ENCODE results near the gene ULK4.

Gene ULK4

DNA sequence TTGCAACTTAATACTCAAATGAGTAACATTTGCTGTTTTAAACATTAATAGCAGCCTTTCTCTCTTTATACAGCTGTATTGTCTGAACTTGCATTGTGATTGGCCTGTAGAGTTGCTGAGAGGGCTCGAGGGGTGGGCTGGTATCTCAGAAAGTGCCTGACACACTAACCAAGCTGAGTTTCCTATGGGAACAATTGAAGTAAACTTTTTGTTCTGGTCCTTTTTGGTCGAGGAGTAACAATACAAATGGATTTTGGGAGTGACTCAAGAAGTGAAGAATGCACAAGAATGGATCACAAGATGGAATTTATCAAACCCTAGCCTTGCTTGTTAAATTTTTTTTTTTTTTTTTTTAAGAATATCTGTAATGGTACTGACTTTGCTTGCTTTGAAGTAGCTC lies 722.3 kb downstream of the ULK4 start:
- no peak for DNase-seq (ENCODE audit: low read depth in 1 of 2, low spot score in 1 of 2)

DNA sequence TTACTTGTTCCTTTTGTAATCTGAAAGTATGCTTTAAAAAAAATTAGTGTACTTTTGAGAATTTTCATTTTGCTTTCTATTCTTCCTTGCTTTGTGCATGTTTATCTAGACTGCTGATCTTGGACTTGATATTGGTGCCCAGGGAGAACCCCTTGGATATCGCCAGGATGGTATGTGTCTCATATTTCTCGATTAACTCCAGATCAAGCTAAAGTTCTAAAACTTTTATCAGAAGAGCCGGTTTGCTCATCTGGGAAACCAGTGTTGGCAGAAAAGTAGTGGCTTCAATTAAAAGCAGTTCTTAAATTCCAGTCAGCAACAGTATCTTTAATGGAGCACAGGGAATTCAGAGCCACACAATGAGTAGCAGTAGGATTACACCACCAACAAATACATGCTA lies 724.0 kb downstream of the ULK4 start:
- DNase-seq (ENCODE audit: low read depth in 1 of 2, low spot score in 1 of 2): no peak

DNA sequence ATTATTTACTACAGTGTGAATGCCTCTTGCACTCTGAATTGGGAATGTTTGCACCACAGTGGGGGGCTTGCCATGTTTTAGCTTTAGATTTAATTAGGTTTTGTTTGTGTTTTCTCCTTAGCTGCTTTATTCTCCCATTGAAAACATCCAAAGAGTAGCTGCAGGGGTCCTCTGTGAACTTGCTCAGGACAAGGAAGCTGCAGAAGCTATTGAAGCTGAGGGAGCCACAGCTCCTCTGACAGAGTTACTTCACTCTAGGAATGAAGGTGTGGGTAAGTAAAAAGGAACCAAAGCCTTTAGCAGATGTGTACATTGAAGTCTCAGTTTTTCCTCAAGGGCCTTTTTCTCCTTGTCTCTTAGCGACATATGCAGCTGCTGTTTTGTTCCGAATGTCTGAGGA lies 725.7 kb downstream of the ULK4 start:
- DNase-seq (ENCODE audit: low read depth in 1 of 2, low spot score in 1 of 2): no peak

DNA sequence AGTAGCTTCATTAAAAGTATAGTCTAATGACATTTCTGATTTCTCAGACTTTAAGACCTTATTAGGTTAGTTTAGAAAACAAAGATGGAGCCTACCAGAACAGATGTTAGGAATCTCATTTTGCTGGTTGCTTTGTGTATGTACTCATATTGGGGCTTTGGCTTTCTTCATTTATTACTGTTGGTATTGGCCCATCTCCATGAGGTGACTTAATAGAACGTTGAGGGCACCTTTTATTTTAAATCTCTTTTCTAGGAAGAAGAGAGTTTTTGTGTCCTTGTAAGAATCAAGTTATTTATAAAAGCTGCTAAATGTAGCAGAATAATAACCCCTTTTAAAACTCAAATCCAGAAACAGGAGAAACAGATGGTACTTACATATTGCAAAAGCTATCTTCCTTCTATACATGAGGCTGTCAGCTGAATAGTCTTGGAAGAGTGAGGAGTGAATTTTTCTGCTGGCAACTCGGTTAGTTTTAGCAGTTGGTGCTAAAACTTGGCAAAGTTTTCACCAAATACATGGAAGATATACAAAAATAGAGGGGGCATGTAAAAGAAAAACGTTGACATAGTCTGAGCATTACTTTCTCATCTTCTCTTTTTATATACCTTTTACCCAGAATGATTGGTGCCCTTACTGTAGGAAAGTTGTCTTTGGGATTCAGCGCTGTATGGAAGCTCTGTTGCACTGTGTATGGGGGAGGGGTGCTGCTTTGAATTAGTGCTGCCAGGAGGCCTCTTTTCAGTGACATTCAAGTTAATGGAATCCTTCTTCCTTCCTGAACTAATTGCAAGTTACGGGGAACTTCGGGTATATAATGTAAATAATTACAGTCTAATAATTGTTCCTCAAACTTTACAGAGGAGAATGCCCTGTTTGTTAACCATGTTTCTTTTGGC lies 726.8 kb downstream of the ULK4 start:
- no peak for DNase-seq (ENCODE audit: low read depth in 1 of 2, low spot score in 1 of 2)

DNA sequence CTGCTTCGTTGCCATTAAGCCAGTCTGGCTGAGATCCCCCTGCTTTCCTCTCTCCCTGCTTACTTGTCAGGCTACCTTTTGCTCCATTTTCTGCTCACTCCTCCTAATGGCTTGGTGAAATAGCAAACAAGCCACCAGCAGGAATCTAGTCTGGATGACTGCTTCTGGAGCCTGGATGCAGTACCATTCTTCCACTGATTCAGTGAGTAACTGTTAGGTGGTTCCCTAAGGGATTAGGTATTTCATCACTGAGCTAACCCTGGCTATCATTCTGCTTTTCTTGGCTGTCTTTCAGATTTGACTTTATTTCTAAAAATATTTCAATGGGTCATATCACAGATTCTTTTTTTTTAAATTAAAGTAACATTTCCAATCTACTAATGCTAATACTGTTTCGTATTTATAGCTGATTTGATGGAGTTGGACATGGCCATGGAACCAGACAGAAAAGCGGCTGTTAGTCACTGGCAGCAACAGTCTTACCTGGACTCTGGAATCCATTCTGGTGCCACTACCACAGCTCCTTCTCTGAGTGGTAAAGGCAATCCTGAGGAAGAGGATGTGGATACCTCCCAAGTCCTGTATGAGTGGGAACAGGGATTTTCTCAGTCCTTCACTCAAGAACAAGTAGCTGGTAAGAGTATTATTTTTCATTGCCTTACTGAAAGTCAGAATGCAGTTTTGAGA lies 737.6 kb downstream of the ULK4 start:
- DNase-seq (ENCODE audit: low read depth in 1 of 2, low spot score in 1 of 2): no peak

DNA sequence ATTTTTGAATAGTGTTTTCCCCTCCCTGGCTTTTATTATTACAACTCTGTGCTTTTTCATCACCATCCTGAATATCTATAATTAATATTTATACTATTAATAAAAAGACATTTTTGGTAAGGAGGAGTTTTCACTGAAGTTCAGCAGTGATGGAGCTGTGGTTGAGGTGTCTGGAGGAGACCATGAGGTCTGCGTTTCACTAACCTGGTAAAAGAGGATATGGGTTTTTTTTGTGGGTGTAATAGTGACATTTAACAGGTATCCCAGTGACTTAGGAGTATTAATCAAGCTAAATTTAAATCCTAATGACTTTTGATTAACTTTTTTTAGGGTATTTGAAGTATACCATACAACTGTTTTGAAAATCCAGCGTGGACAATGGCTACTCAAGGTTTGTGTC lies 738.2 kb downstream of the ULK4 start:
- no peak for DNase-seq (ENCODE audit: low read depth in 1 of 2, low spot score in 1 of 2)

DNA sequence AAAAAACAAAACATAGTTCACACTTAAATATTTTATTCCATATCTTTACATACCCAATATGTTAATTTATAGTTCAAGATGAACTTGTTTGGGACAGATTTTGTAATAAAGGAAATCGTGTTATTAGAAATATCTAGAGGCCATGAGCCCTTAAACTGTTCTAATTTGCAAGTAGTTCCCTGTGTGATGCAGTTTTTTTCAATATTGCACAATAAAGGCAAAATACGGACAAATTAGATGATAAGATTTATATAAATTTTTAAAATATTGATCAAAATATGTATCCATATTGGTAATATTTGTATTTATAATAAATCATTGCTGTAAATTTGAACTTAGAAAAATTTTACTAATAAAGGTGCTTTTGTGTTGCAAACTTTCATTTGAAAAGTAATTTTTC lies 738.8 kb downstream of the ULK4 start:
- no peak for DNase-seq (ENCODE audit: low read depth in 1 of 2, low spot score in 1 of 2)

DNA sequence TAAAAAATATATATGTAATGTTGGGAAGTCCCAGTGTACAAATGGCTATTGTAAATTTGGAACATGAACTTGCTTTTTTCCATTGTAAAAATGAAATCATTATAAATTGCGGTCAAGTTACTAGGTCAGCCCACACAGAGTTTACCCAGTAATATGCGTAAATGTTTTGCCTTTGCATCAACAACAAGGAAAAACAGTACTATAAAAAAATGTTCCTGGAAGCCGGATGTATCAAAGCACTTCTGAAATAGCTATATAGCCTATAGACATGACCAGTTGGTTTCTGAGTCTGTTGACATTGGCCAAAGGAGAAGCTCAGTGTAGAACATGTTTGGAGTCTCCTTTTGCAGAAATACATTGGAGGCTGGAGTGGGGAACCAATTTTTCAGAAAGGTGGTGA lies 739.4 kb downstream of the ULK4 start:
- DNase-seq (ENCODE audit: low read depth in 1 of 2, low spot score in 1 of 2): no peak

DNA sequence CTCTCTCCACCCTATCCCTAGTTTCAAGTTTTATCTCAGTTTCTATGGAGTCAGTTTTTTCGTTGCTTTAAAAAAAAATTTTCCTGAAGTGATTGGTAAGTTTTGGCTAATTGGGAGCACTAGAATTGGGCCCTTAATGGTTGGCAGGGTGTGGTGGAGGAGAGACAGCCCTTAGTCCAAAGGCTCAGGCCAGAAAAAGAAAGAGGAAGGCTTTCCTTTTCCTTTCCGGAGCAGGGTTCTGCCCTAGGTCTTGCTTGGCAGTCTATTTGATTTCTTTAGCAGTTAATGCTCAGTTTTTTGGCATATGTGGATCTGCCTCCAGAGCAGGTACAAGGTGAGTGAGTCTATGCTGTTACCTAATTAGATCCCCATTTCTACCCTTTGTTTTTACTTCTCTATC lies 739.9 kb downstream of the ULK4 start:
- no peak for DNase-seq (ENCODE audit: low read depth in 1 of 2, low spot score in 1 of 2)

DNA sequence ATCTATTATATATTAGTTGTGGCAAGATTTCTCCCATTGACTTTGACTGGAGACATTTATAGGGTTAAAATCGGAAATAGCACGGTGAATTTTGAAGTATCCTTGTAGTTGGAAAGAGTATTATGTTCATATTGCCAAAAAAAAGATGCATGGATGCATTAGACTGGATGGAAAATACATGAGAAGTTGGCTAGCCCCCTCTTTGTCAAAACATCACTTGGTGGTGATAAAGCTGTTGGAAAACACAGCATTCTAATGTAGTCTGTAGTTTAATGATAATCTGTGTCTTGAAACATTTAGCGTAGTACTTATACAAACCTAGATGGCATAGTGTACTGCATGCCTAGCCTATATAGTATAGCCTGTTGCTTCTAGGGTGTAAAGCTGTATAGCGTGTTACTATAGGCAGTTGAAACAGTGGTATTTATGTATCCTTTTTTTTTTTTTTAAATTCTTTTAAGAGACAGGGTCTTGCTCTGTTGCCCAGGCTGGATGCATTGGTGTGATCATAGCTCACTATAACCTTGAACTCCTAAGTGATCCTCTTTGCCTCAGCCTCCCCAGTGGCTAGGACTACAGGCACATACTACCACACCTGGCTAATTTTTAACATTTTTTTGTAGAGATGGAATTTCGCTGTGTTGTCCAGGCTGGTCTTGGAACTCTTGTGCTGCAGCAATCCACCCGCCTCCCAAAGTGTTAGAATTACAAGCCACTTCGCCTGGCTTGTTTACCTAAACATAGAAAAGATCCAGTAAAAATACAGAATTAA lies 740.8 kb downstream of the ULK4 start:
- DNase-seq (ENCODE audit: low read depth in 1 of 2, low spot score in 1 of 2): no peak

DNA sequence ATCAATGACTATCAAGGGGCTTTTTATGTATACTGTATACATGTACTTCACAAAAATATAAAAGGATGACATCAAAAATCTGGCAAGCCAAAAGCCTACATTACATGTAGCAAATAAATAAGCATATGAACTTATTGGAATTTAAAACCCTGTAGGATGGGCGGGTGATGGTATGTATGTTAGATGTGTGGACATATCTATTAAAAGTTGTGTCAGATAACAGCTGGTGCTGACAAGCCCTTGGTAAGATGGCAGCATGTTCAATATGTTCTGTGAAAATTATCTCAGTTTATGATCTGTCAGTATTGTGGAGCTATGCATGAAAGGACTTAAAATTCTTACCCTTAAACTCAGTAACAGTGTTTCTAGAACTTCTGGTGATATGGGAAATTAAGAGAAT lies 742.5 kb downstream of the ULK4 start:
- DNase-seq (ENCODE audit: low read depth in 1 of 2, low spot score in 1 of 2): no peak

DNA sequence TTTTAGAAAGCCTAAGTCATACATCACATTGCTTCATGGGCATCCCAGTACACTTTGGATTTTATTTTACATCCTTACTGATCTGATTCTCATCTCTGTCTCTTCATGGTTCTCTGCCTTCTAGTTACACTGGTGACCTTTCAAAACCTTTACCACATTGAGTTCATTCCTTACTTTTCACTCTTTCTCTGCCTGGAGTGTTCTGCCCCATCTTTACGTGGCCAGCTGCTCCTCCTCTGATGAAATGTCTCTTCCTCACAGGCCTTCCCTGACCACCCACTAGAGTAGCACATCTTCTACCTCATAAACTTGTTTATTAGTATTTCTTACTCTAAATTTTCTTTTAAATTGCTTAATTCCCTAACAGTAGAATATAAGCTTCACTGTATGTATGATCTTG lies 744.9 kb downstream of the ULK4 start:
- DNase-seq (ENCODE audit: low read depth in 1 of 2, low spot score in 1 of 2): no peak

DNA sequence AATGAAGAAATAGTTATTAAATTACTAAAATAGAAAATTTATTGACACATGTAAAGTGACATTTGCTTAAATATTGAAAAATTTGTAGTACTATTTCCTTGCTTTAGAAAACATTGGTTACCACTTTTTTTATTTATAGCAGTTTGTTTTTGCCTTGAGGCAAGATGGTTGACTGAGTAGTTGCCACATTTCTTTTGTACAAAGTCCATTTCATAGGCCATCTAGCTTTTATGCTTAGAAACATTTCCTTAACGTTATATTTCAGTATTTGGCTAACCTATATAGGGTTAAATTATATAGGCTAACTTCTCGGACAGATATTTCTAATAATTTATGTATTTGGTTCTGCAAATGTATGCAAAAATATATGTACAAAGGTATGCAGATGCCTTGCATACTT lies 745.5 kb downstream of the ULK4 start:
- no peak for DNase-seq (ENCODE audit: low read depth in 1 of 2, low spot score in 1 of 2)

DNA sequence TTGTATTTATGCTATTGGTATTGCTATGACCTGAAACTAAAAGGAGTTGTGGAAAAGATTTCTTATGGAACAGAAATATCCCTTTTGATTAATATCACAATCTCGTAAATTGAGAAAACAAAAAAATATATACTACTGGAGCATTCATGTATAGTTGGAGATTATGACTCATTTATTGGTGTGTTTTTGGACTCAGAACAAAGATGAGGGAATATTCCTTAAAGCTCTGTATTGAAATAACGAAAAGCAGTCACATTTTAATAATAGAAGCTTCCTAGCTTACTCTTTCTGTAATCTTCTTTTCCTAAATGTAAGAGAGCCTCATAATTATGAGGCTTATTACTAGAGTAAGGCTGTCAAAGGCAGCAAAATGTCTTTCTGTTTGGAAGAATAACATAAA lies 748.3 kb downstream of the ULK4 start:
- DNase-seq (ENCODE audit: low read depth in 1 of 2, low spot score in 1 of 2): no peak

DNA sequence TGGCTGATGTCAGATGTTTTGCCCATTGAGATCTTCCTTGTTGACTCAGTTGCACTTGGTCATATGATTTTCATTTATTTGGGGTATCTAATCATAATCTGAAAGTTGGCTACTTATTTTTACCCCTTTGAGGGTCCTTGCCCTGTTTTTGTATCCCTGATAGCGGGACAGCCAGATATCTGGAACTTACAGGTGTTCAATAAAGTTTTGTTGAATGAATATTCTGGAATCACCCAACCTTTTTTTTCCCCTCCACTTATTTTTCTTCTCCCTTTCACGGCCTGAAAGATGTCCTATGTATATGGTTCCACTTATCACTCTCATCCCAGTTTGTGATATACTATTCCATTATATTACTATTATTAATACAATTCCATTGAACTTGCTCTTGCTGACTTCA lies 749.8 kb downstream of the ULK4 start:
- DNase-seq (ENCODE audit: low read depth in 1 of 2, low spot score in 1 of 2): no peak

DNA sequence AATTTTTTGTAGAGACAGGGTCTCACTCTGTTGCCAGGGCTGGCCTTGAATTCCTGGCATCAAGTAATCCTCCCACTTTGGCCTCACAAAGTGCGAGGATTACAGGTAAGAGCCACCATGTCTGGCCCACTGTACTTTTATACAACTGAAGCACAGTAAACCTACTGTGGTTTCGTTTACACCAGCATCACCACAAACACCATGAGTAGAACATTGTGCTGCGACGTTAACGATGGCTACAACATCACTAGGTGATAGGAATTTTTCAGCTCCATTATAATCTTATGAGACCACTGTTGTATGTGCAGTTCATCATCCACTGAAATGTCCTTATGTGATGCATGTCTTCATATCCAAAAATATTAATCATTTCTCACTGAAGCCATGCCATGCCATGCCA lies 750.9 kb downstream of the ULK4 start:
- no peak for DNase-seq (ENCODE audit: low read depth in 1 of 2, low spot score in 1 of 2)

DNA sequence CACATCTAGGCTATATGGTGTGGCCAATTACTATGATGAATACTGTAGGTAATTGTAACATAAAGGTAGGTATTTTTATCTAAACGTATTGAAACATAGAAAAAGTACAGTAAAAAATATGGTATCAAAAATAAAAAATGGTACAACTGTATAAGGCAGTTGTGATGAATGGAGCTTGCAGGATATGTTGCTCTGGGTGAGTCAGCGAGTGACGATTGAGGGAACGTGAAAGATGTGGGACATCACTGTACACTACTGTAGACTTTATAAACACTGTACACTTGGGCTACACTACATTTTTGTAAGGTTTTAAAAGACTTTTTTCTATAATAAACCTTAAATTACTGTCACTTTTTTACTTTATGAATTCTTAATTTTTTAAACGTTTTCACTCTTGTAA lies 752.3 kb downstream of the ULK4 start:
- DNase-seq (ENCODE audit: low read depth in 1 of 2, low spot score in 1 of 2): no peak

DNA sequence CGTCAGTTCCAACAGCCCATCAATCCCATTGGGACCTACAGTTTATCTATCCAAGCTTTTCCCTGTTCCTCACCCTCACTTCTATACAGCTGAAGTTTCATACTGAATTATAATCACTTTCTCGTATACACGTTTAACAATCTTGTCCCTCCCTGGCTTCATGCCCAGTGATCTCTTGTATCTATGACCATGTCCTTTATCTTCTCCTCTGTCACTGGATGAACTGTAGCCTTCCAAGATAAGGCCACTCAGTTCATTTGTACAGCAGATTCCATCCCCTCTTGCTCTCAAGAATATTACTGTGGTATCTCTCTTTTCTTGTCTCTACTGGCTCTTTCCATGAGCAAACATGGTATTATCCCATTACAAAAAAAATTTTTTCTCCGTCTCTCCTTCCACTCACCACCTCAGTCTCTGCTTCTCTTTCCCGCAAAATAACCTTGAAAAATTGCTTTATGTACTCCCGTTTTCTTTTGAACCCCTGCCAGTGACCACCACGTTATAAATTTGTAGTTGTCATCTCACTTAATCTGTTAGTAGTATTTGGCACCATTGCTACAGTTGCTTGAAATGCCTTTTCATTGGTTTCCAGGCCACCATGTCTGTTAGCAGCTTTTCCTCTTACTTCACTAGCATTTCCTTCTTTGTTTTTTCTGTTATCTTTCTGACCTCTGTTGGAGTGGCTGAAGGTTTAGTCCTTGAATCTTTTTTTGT lies 753.2 kb downstream of the ULK4 start:
- no peak for DNase-seq (ENCODE audit: low read depth in 1 of 2, low spot score in 1 of 2)

DNA sequence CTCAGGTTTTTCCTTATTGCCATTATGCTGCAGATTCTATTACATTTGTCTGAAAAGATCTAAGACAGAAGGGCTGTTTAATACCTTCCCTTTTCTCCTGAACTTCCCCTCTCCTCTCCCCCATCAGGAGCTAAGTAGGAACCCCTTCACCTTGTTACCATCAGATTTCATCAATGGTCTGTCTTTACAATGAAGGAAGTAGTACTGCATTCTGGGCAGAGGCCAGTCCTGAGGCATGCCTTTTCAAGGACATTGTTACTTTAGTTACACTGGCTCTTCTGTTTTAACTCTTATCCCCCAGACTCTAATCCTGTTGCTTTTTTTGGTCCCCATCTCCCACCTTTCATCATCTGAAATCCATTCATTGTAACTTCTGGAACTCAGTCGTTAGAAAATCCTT lies 754.5 kb downstream of the ULK4 start:
- no peak for DNase-seq (ENCODE audit: low read depth in 1 of 2, low spot score in 1 of 2)

DNA sequence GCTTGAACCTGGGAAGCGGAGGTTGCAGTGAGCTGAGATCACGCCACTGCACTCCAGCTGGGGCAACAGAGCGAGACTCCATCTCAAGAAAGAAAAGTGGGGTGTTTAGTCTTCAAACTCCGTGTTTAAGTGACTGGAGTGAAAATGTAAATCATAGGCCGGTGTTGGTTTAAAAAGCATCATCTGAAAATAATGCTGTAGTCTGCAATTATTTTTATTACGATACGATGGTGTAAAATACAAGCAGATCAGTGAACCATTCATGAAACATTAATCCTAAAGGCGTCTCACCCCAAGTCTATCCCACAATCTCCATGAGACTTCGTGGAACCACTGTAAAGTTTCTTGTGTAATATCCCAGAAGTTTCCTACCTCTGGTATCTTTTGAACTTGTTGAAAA lies 756.3 kb downstream of the ULK4 start:
- DNase-seq (ENCODE audit: low read depth in 1 of 2, low spot score in 1 of 2): no peak

DNA sequence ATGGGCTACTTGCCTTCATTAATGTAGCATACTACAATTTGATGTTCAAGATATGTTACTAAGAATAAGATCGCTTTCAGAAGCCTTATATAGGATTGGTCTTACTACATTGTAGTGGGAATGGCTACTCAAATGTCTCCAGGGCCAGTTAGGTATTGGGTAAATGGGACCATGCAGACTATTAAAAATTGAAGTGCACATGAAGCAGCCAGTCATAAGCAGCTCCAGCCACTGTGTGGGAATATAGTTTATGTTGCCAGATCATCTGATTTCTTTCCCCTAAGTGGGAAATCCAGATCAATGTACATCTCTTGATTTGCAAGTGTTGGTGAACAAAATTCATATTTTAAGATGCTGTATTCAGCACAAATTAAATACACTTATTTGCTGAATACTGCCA lies 757.5 kb downstream of the ULK4 start:
- no peak for DNase-seq (ENCODE audit: low read depth in 1 of 2, low spot score in 1 of 2)
